GM12801 (cell line): ENCODE measurements around the gene LMAN2.

Experiments used
- CTCF ChIP-seq: IDR thresholded peaks from one replicate; pipeline ENCODE4 v1.5.1; 2011; ENCODE audit warnings: control low read depth; ENCODE audit not compliant: insufficient read length; ENCODE audit errors: extremely low read depth

The LMAN2 gene

GRCh38 chr5:177312649-177313181, 38.8 kb downstream of the LMAN2 start:
- TF ChIP-seq CTCF: no peak

GRCh38 chr5:177311723-177312648, 39.5 kb downstream of the LMAN2 start, which contains the start of gene MXD3:
Gene MXD3 (minus strand): TSS chr5:177311898. CDS start chr5:177311830, 68 bp downstream.
- TF ChIP-seq CTCF: no peak

- no peak for TF ChIP-seq CTCF
Observed at GRCh38 chr5:177311392-177311722, 40.1 kb downstream of the LMAN2 start.

GRCh38 chr5:177310757-177311391, 40.6 kb downstream of the LMAN2 start:
- TF ChIP-seq CTCF: no peak

GRCh38 chr5:177310332-177310731, 41.1 kb downstream of the LMAN2 start:
- TF ChIP-seq CTCF: no peak

GRCh38 chr5:177309351-177310191, 41.9 kb downstream of the LMAN2 start:
- peak; percentile 53 for TF ChIP-seq CTCF

- TF ChIP-seq CTCF: no peak
Observed at GRCh38 chr5:177308740-177309139, 42.7 kb downstream of the LMAN2 start.
